C4-2B (cell line): ENCODE measurements around the gene FAM181B.

Experiments used
- H3K27ac ChIP-seq: fragments of 450-650 bp; 2 replicates; pipeline ENCODE4 v1.5.1; 2017
- ZFX ChIP-seq: fragments of 450-650 bp; IDR thresholded peaks from 2 replicates; pipeline ENCODE4 v1.6.1; 2017
- TF ChIP-seq, protein P1 (sequence below): fragments of 450-650 bp; conservative IDR thresholded peaks from 2 replicates; pipeline ENCODE4 v1.5.1; 2017; ENCODE audit warnings: mild to moderate bottlenecking

The FAM181B gene, protein sequence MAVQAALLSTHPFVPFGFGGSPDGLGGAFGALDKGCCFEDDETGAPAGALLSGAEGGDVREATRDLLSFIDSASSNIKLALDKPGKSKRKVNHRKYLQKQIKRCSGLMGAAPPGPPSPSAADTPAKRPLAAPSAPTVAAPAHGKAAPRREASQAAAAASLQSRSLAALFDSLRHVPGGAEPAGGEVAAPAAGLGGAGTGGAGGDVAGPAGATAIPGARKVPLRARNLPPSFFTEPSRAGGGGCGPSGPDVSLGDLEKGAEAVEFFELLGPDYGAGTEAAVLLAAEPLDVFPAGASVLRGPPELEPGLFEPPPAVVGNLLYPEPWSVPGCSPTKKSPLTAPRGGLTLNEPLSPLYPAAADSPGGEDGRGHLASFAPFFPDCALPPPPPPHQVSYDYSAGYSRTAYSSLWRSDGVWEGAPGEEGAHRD

DNA sequence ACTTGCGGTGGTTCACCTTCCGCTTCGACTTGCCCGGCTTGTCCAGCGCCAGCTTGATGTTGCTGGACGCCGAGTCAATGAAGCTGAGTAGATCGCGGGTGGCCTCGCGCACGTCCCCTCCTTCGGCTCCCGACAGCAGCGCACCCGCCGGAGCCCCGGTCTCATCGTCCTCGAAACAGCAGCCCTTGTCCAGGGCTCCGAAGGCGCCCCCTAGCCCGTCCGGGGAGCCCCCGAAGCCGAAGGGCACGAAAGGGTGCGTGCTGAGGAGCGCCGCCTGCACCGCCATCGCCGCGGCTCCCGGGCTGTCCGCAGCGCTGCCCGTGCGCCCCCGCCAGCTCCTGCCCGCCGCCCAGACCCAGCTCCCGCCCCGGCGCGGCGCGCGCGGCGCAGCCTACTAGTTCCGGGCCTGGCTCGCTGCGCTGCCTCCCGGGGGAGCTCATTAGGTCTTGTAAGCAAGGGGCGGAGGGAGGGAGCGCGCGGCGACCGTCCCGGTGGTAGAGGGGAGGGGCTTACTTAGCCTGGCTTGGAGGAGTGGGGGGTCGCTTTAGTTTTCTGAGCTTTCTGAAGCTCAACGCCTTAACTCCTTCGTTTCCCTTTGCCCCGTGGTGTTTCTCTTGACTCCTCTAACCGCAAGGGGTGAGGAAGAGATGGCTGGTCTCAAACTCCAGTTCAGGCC, at the start of gene FAM181B:
TSS of gene FAM181B (minus strand) at position 421 of the 676 bp plus-strand sequence. CDS start at position 286, 135 bp downstream.
- no peak for TF ChIP-seq ZFX
- TF ChIP-seq, protein P1, sequence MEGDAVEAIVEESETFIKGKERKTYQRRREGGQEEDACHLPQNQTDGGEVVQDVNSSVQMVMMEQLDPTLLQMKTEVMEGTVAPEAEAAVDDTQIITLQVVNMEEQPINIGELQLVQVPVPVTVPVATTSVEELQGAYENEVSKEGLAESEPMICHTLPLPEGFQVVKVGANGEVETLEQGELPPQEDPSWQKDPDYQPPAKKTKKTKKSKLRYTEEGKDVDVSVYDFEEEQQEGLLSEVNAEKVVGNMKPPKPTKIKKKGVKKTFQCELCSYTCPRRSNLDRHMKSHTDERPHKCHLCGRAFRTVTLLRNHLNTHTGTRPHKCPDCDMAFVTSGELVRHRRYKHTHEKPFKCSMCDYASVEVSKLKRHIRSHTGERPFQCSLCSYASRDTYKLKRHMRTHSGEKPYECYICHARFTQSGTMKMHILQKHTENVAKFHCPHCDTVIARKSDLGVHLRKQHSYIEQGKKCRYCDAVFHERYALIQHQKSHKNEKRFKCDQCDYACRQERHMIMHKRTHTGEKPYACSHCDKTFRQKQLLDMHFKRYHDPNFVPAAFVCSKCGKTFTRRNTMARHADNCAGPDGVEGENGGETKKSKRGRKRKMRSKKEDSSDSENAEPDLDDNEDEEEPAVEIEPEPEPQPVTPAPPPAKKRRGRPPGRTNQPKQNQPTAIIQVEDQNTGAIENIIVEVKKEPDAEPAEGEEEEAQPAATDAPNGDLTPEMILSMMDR, result peak; percentile 11; the same call in 1 of the 2 replicates
- no peak within 1 kb of the TSS for H3K27ac ChIP-seq

DNA sequence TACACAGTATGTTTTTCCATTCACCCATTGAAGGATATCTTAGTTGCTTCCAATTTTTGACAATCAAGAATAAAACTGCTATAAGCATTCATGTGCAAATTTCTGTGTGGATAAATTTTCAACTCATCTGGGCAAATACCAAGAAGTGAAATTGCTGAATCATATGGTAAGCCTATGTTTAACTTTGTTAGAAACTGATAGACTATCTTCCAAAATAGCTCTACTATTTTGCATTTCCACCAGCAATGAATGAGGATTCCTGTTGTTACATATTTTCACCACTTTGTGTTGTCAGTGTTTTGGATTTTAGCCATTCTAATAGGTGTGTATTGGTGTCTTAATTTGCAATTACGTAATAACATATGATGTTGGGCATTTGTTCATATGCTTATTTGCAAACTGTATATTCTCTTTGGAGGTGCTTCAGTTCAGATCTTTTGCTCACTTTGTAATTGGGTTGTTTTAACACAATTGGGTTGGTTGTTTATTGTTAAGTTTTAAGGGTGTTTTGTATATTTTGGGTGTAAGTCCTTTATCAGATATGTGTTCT, 49.2 kb upstream of the FAM181B start:
- no peak for TF ChIP-seq ZFX
- TF ChIP-seq, protein P1, result no peak
- H3K27ac ChIP-seq, result no peak overlapping the region

DNA sequence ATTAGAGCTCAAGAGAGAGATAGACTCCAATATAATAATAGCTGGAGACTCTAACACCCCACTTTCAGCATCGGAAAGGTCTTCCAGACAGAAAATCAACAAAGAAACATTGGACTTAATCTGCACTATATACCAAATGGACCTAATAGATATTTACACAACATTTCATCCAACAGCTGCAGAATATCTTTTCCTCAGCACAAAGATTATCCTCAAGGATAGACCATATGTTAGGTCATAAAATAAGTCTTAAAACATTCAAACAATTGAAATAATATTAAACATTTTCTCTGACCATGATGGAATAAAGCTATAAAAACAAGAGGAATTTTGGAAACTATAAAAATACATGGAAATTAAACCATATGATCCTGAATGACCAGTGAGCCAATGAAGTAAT, 45.1 kb upstream of the FAM181B start:
- no peak for TF ChIP-seq ZFX
- TF ChIP-seq, protein P1, result no peak

DNA sequence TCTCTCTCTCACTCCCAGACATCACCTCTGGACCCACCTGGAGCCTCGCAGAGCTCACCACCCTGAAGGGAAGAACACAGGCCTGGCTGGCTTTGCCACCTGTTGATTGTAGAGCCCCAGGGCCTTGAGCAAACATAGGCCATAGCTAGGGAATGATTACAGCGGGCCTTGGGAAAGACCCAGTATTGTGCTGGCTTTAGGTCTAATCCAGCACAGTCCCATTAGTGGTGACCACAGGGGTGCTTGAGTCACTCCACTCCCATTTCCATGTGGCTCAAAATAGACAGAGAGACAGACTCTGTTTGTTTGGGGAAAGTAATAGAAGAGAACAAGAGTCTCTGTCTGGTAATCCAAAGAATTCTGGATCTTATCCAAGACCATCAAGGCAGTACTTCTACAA, 42.7 kb upstream of the FAM181B start:
- TF ChIP-seq, protein P1, result no peak
- no peak for TF ChIP-seq ZFX
- H3K27ac ChIP-seq, result no peak overlapping the region

More for the DNA sequence above, 45.1 kb upstream of the FAM181B start:
- H3K27ac ChIP-seq, result no peak overlapping the region

DNA sequence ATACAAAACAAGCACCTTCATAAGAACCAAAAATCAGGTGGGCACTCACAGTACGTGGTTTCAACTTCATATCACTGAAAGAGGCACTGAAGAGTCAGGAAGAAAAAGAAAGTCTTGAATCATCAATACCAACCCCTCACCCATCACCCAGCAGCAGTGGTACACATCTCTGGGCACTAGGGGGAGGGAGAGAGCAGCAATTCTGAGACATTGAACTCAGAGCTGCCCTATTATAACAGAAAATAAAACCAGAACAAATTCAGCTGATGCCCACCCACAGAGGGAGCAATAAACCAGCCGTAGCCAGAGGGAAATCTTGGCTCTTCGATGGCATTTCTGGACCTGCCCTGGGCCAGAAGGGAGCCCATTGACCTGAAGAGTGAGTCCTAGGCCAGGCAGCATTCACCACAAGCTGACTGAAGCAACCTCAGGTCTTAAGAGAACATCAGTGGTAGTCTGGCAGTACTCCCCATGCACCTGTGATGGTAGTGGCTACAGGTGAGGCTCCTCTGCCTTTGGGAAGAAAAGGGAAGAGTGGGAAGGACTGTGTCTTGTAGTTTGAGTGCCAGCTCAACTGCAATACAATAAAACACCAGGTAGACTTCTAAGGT, 42.2 kb upstream of the FAM181B start:
- H3K27ac ChIP-seq, result no peak overlapping the region
- no peak for TF ChIP-seq ZFX
- TF ChIP-seq, protein P1, result peak; percentile 96

DNA sequence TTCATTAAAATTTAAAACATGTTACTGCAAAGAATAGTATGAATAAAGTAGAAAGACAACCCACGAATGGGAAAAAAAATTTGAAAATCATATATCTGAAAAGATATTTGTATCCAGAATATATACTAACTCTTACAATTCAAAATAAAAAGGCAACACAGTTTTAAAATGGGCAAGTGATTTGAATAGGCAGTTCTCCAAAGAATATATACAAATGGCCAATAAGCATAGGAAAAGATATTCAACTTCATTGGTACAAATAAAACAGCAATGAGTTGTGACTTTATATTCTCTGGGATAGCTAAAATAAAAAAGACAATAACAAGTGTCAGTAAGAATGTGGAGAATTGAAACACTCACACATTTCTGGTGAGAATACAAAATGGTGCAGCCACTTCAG, 41.6 kb upstream of the FAM181B start:
- TF ChIP-seq, protein P1, result no peak
- TF ChIP-seq ZFX, result no peak
- no peak overlapping the region for H3K27ac ChIP-seq
